ENCODE measurements around the gene TMEM186.

TMEM186 gene

DNA sequence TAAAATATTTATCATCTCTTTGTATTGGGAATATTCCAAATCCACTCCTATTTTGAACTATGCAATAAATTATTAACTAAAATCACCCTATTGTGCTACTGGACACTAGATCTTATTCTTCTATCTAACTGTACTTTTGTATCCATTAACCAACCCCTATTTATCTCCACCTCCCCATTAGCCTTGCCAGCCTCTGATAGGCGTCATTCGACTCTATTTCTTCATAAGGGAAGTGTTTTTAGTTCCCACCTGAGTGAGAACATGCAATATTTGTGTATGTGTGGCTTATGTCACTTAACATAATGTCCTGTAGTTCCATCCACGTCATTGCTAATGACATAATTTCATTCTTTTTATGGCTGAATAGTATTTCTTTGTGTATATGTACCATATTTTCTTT is 23.9 kb downstream of the TMEM186 start:
- Histone ChIP-seq H3K27me3 (ENCODE audit: insufficient read depth, low read length) (no peaks in the 10 kb centered on the region), H3K4me3 (ENCODE audit: low read depth, low read length) (no peak overlapping the region), H3K27ac (ENCODE audit: low read depth, low read length) (no peak overlapping the region), H3K36me3 (ENCODE audit: insufficient read depth, low read length) (no peaks in the 10 kb centered on the region), H3K79me2 (ENCODE audit: control insufficient read depth, insufficient read depth, low read length, unreplicated experiment) (no peaks in the 10 kb centered on the region), H2AFZ (ENCODE audit: low read length, unreplicated experiment) (no peak overlapping the region), H3K4me1 (ENCODE audit: control insufficient read depth, insufficient read depth, low read length, unreplicated experiment) (no peaks in the 10 kb centered on the region)

DNA sequence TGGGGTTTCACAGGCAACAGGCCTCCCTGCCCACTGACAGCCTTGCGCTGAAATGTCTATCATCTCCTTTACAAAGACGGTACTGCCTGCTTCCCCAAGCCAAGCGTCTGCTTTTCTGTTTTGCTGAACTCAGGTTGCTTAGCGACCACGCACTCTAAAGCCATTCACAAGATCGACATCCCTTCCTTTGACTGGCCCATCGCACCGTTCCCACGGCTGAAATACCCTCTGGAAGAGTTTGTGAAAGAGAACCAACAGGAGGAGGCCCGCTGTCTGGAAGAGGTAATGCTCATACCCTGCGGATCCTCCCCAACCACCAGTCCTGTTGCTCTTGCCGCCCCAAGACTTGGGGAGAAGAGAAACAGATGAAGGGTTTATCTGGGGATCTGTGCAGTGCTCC is 28.7 kb downstream of the TMEM186 start:
- H3K4me3 ChIP-seq (ENCODE audit: low read depth, low read length): no peak overlapping the region
- H3K4me1 ChIP-seq (ENCODE audit: control insufficient read depth, insufficient read depth, low read length, unreplicated experiment): no peaks in the 10 kb centered on the region
- no peaks in the 10 kb centered on the region for H3K36me3 ChIP-seq (ENCODE audit: insufficient read depth, low read length)
- H2AFZ ChIP-seq (ENCODE audit: low read length, unreplicated experiment): no peak overlapping the region
- peaks cover 5% of the 10 kb centered on the region; the same call in 1 of the 2 replicates for H3K27me3 ChIP-seq (ENCODE audit: insufficient read depth, low read length)
- no peaks in the 10 kb centered on the region for H3K79me2 ChIP-seq (ENCODE audit: control insufficient read depth, insufficient read depth, low read length, unreplicated experiment)
- no peak overlapping the region for H3K27ac ChIP-seq (ENCODE audit: low read depth, low read length)

DNA sequence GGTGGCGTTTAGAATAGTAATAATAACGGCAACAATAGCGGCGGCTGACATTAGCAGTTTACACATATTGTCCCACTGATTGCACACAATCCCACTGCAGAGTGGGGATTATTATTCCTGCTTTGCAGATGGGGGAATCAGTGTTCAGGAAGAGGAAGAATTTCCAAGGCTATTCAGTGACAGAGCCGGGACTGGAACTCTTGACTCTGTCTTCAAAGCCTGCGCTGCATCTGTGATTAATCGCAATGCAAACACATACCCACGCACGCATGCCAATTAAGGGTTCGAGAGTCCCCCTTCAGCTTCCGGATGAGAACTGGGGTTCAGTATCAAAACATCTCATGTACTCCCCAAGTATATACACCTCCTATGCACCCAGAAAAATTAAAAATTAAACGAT is 29.2 kb downstream of the TMEM186 start:
- no peaks in the 10 kb centered on the region for H3K36me3 ChIP-seq (ENCODE audit: insufficient read depth, low read length)
- H3K27ac ChIP-seq (ENCODE audit: low read depth, low read length): no peak overlapping the region
- no peaks in the 10 kb centered on the region for H3K4me1 ChIP-seq (ENCODE audit: control insufficient read depth, insufficient read depth, low read length, unreplicated experiment)
- H3K79me2 ChIP-seq (ENCODE audit: control insufficient read depth, insufficient read depth, low read length, unreplicated experiment): no peaks in the 10 kb centered on the region
- H3K4me3 ChIP-seq (ENCODE audit: low read depth, low read length): no peak overlapping the region
- peaks cover 6% of the 10 kb centered on the region; the same call in 1 of the 2 replicates for H3K27me3 ChIP-seq (ENCODE audit: insufficient read depth, low read length)
- no peak overlapping the region for H2AFZ ChIP-seq (ENCODE audit: low read length, unreplicated experiment)

DNA sequence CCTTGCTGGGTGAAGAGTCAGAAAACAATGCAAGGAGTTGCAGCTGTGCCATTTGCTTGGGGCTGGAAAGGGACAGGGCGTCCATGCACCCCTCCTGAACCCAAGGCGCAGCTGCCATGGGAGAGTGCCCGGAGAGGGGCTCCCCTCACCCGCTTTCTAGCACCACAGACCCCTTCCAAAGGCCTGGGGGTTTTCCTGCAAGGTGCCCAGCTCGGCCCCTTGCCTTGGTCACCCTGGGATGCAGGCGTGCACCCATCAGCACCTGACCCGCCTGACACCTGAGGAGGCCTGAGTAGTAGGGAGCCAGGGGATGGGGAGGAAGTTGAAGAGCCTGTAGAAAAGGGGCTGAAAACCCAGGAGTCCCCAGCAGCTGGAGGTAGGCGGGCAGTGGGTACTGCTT is 30.3 kb downstream of the TMEM186 start:
- no peak overlapping the region for H3K27ac ChIP-seq (ENCODE audit: low read depth, low read length)
- H2AFZ ChIP-seq (ENCODE audit: low read length, unreplicated experiment): no peak overlapping the region
- H3K4me3 ChIP-seq (ENCODE audit: low read depth, low read length): no peak overlapping the region
- H3K79me2 ChIP-seq (ENCODE audit: control insufficient read depth, insufficient read depth, low read length, unreplicated experiment): no peaks in the 10 kb centered on the region
- peaks cover 6% of the 10 kb centered on the region; the same call in 1 of the 2 replicates for H3K27me3 ChIP-seq (ENCODE audit: insufficient read depth, low read length)
- no peaks in the 10 kb centered on the region for H3K36me3 ChIP-seq (ENCODE audit: insufficient read depth, low read length)
- H3K4me1 ChIP-seq (ENCODE audit: control insufficient read depth, insufficient read depth, low read length, unreplicated experiment): no peaks in the 10 kb centered on the region

DNA sequence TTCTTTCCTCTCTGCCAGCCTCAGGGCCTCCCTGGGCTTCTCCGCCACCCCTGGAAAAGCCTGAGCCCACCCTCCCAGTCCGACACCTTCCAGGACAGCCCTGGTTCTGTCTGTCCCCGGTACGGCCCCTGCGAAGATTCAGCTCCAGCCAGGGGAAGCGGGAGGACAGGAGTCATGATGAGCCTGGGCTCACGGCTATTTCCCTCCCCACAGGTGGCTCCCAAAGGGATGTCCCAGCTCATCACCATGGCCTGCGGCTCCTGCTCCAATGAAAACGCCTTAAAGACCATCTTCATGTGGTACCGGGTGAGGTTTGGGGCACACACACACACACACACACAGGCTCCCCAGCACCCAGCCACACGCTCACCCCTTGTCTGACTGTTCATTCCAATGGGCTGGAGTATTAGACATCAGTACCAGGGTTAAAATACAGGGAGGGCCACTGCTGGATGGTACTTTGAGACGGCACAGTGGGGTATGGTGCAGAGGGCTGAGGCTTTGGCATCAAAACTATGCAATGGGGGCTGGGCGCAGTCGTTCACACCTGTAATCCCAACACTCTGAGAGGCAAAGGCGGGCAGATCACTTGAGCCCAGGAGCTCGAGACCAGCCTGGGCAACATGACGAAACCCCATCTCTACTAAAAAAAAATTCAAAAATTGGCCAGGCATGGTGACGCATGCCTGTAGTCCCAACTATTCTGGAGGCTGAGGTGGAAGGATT is 32.8 kb downstream of the TMEM186 start:
- no peaks in the 10 kb centered on the region for H3K4me1 ChIP-seq (ENCODE audit: control insufficient read depth, insufficient read depth, low read length, unreplicated experiment)

DNA sequence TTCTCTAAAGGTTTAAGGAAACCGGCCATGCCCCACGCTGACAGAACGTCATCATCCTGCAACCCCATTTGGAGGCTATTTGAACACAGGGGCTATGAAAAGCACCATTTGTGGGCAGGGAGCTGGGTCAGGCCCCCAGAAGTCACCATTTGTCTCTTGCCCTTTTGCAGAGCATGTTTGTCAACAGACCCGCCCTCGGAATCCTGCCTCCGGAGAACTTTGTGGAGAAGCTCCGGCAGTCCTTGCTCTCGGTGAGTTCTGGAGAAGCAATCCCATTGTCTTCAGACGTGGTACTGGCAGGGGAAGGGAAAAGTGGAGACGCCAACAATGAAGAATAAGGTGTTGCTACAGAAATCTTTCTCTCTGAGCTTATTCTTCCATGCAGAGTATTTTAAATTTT is 33.5 kb downstream of the TMEM186 start:
- no peaks in the 10 kb centered on the region for H3K36me3 ChIP-seq (ENCODE audit: insufficient read depth, low read length)
- H3K4me1 ChIP-seq (ENCODE audit: control insufficient read depth, insufficient read depth, low read length, unreplicated experiment): no peaks in the 10 kb centered on the region
- no peaks in the 10 kb centered on the region for H3K79me2 ChIP-seq (ENCODE audit: control insufficient read depth, insufficient read depth, low read length, unreplicated experiment)
- H3K4me3 ChIP-seq (ENCODE audit: low read depth, low read length): no peak overlapping the region
- H2AFZ ChIP-seq (ENCODE audit: low read length, unreplicated experiment): no peak overlapping the region
- H3K27ac ChIP-seq (ENCODE audit: low read depth, low read length): no peak overlapping the region
- H3K27me3 ChIP-seq (ENCODE audit: insufficient read depth, low read length): peaks cover 6% of the 10 kb centered on the region; the same call in 1 of the 2 replicates

More for the DNA sequence above, 32.8 kb downstream of the TMEM186 start:
- H3K36me3 ChIP-seq (ENCODE audit: insufficient read depth, low read length): no peaks in the 10 kb centered on the region
- peaks cover 6% of the 10 kb centered on the region; the same call in 1 of the 2 replicates for H3K27me3 ChIP-seq (ENCODE audit: insufficient read depth, low read length)
- H3K4me3 ChIP-seq (ENCODE audit: low read depth, low read length): no peak overlapping the region
- no peak overlapping the region for H3K27ac ChIP-seq (ENCODE audit: low read depth, low read length)
- H2AFZ ChIP-seq (ENCODE audit: low read length, unreplicated experiment): no peak overlapping the region
- H3K79me2 ChIP-seq (ENCODE audit: control insufficient read depth, insufficient read depth, low read length, unreplicated experiment): no peaks in the 10 kb centered on the region

DNA sequence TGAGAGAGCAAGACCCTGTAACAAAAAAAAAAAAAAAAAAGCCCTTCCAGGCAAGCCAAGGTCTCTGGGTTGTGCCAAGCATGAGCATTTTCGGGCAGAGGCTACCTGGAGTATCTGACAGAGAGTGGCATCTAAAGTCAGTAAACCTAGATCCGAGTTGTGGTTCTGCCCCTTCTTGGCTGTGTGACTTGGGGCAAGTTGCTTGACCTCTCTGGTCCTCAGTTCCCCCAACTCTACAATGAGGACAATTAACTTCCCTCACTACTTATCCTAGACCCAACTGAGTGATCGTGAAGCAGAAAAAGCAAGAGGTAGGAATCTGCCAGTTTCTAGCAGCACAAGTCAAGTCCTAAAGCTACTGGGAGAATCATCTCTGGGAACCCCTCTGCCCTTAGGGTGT is 34.4 kb downstream of the TMEM186 start:
- Histone ChIP-seq H3K27me3 (ENCODE audit: insufficient read depth, low read length) (peaks cover 6% of the 10 kb centered on the region; the same call in 1 of the 2 replicates), H3K79me2 (ENCODE audit: control insufficient read depth, insufficient read depth, low read length, unreplicated experiment) (no peaks in the 10 kb centered on the region), H3K27ac (ENCODE audit: low read depth, low read length) (no peak overlapping the region)

DNA sequence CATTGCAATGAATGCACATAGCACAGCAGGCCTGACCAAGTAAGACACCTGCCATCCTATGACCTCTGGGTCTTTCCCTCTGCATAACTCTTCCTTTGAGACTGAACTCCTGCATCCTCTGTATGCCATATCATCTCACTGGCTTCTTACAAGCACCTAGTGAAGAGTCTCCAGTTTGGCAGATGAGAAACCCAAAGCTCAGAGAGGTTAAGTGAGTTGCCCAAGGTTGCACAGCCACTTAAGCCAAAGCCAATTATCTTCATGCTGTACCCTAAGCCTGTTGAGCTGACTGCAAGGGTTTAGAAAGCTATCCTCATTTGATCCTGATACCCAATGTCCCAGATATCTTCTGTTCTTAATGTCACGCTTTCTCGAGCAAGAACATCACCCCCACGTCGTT is 35.2 kb downstream of the TMEM186 start:
- Histone ChIP-seq H3K4me3 (ENCODE audit: low read depth, low read length) (no peak overlapping the region), H2AFZ (ENCODE audit: low read length, unreplicated experiment) (no peak overlapping the region), H3K27me3 (ENCODE audit: insufficient read depth, low read length) (peaks cover 6% of the 10 kb centered on the region; the same call in 1 of the 2 replicates), H3K4me1 (ENCODE audit: control insufficient read depth, insufficient read depth, low read length, unreplicated experiment) (no peaks in the 10 kb centered on the region), H3K27ac (ENCODE audit: low read depth, low read length) (no peak overlapping the region), H3K36me3 (ENCODE audit: insufficient read depth, low read length) (no peaks in the 10 kb centered on the region), H3K79me2 (ENCODE audit: control insufficient read depth, insufficient read depth, low read length, unreplicated experiment) (no peaks in the 10 kb centered on the region)

More for the DNA sequence above, 34.4 kb downstream of the TMEM186 start:
- H3K4me3 ChIP-seq (ENCODE audit: low read depth, low read length): no peak overlapping the region
- H2AFZ ChIP-seq (ENCODE audit: low read length, unreplicated experiment): no peak overlapping the region
- no peaks in the 10 kb centered on the region for H3K4me1 ChIP-seq (ENCODE audit: control insufficient read depth, insufficient read depth, low read length, unreplicated experiment)
- H3K36me3 ChIP-seq (ENCODE audit: insufficient read depth, low read length): no peaks in the 10 kb centered on the region

DNA sequence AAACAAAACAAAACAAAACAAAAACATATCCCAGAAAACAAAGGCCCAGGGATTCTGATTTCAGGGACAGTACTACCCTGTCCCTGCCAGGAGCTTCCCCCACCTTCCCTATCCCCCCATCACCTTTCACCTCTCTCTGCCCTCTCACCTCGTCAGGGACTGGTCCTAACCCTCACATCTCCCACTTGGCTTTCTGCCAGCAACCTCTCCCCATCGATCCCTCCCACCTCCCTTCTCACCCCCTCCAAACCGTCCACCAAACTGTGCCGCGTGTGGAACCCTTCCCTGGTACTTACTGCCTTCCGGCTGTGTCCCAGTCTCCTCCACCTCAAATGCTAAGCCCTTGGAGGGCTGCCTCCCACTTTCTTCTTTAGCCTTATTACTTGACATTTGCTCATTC is 36.4 kb downstream of the TMEM186 start:
- Histone ChIP-seq H3K36me3 (ENCODE audit: insufficient read depth, low read length) (no peaks in the 10 kb centered on the region), H3K4me1 (ENCODE audit: control insufficient read depth, insufficient read depth, low read length, unreplicated experiment) (no peaks in the 10 kb centered on the region), H2AFZ (ENCODE audit: low read length, unreplicated experiment) (no peak overlapping the region), H3K27me3 (ENCODE audit: insufficient read depth, low read length) (peaks cover 6% of the 10 kb centered on the region; the same call in 1 of the 2 replicates), H3K27ac (ENCODE audit: low read depth, low read length) (no peak overlapping the region), H3K4me3 (ENCODE audit: low read depth, low read length) (no peak overlapping the region), H3K79me2 (ENCODE audit: control insufficient read depth, insufficient read depth, low read length, unreplicated experiment) (no peaks in the 10 kb centered on the region)

DNA sequence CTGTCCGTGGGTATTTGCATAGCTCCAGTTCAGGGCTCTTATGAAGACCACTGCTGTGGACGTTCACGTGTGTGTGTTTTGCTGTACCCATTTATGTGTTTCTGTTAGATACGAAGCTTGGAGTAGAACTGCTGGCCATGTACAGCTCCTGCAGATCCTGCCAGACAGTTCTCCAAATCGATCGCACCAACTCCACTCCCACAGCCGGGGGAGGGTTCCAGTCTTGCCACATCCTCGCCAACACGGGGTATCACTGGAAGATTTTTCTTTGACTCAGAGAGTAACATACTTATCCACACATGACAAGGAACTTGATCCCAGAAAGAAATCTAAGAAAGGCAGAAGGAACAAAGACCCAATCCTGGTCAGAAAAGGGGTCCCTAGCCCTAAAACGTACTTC is 37.4 kb downstream of the TMEM186 start:
- Histone ChIP-seq H3K27me3 (ENCODE audit: insufficient read depth, low read length) (peaks cover 6% of the 10 kb centered on the region; the same call in 1 of the 2 replicates), H3K4me1 (ENCODE audit: control insufficient read depth, insufficient read depth, low read length, unreplicated experiment) (no peaks in the 10 kb centered on the region), H3K4me3 (ENCODE audit: low read depth, low read length) (no peak overlapping the region), H2AFZ (ENCODE audit: low read length, unreplicated experiment) (no peak overlapping the region), H3K36me3 (ENCODE audit: insufficient read depth, low read length) (no peaks in the 10 kb centered on the region), H3K79me2 (ENCODE audit: control insufficient read depth, insufficient read depth, low read length, unreplicated experiment) (no peaks in the 10 kb centered on the region), H3K27ac (ENCODE audit: low read depth, low read length) (no peak overlapping the region)

DNA sequence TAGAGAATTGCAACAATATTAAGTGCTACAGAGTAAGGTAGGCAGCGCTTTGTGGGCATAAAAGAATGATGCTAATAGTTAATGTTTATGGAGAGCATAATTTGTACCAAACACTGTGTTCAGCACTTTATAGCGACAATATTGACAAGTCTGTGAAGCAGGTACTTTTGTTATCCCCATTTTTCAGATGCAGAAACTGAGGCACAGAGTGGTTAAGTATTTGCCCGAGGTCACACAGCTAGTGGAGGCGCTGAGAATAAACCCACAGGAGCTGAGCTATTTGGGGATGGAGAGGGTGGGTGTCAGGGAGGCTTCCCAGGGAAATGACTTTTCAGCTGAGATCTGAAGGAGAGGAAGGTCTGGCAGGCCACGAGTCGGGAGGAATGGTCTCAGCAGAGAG is 39.4 kb downstream of the TMEM186 start:
- Histone ChIP-seq H3K27me3 (ENCODE audit: insufficient read depth, low read length) (no peaks in the 10 kb centered on the region), H2AFZ (ENCODE audit: low read length, unreplicated experiment) (no peak overlapping the region), H3K4me3 (ENCODE audit: low read depth, low read length) (no peak overlapping the region), H3K4me1 (ENCODE audit: control insufficient read depth, insufficient read depth, low read length, unreplicated experiment) (no peaks in the 10 kb centered on the region), H3K36me3 (ENCODE audit: insufficient read depth, low read length) (no peaks in the 10 kb centered on the region), H3K27ac (ENCODE audit: low read depth, low read length) (no peak overlapping the region), H3K79me2 (ENCODE audit: control insufficient read depth, insufficient read depth, low read length, unreplicated experiment) (no peaks in the 10 kb centered on the region)
